Astrocyte (in vitro differentiated cells and primary cell): Measurements from ENCODE around the gene UBL4B.

Experiments
- EZH2 ChIP-seq: IDR thresholded peaks from 2 replicates; pipeline ENCODE4 v1.6.1; 2012; ENCODE audit warnings: mild to moderate bottlenecking, low read length, inconsistent platforms; ENCODE audit not compliant: insufficient read depth
- TF ChIP-seq, protein P1 (sequence below): IDR thresholded peaks from 2 replicates; pipeline ENCODE4 v1.5.1; 2011; ENCODE audit warnings: low read depth, mild to moderate bottlenecking, inconsistent platforms, low read length, moderate library complexity; ENCODE audit not compliant: insufficient read depth

DNA sequence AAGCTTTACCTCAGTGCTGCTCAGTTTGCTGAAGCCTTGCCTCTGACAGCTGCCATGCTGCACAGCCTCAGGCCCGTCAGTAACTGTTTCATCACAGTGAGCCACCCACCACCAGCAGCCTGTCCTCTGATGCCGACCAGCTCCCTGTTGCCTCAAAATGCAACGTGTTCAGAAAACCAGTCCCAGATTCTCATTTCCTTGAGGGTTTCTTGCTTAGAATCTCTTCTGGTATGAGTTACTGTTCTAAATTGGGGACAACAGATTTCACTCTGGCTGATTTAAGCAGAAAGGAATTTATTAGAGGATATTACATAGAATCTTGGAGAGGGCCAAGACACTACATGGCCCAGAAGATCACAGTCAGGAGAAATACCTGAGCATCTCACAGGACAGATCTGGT is 11.0 kb downstream of the UBL4B start:
- TF ChIP-seq, protein P1, sequence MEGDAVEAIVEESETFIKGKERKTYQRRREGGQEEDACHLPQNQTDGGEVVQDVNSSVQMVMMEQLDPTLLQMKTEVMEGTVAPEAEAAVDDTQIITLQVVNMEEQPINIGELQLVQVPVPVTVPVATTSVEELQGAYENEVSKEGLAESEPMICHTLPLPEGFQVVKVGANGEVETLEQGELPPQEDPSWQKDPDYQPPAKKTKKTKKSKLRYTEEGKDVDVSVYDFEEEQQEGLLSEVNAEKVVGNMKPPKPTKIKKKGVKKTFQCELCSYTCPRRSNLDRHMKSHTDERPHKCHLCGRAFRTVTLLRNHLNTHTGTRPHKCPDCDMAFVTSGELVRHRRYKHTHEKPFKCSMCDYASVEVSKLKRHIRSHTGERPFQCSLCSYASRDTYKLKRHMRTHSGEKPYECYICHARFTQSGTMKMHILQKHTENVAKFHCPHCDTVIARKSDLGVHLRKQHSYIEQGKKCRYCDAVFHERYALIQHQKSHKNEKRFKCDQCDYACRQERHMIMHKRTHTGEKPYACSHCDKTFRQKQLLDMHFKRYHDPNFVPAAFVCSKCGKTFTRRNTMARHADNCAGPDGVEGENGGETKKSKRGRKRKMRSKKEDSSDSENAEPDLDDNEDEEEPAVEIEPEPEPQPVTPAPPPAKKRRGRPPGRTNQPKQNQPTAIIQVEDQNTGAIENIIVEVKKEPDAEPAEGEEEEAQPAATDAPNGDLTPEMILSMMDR, result no peak
- TF ChIP-seq EZH2, result no peak
